ENCODE measurements around the gene MEGF11. TPM values are rescaled to one million over a fixed set of nuclear protein-coding genes. Genes with fewer than 3 reads are reported as not detected.
"Not testable (repeated sequence)": the region's sequence is repeated elsewhere in the genome, so short reads cannot be mapped to it uniquely, and the experiment has no call there.

MEGF11 gene
- total RNA-seq, 6 experiments from 2014 or later: not detected

GRCh38 chr15:66269326-66270090 is 16.0 kb upstream of the MEGF11 start:
- DNase-seq (no peak), ATAC-seq (no peak)
- WGBS (ENCODE audit: insufficient coverage, low coverage, low lambda C conversion rate, missing lambda C conversion rate): 56% methylated on average over 13 of the region's 13 CpGs
- Histone ChIP-seq H3K27ac (no peak overlapping the region), H3K4me3 (no peak overlapping the region), H3K36me3 (no peaks in the 10 kb centered on the region), H3K27me3 (no peaks in the 10 kb centered on the region), H3K9me3 (no peaks in the 10 kb centered on the region), H3K4me1 (no peaks in the 10 kb centered on the region)
- TF ChIP-seq CTCF (IDR thresholded peaks at IDR 0.05) (no peak), POLR2A (IDR thresholded peaks at IDR 0.05) (no peak)
- intact Hi-C loops (cut with DNase I): no loop called here

- no peak for ATAC-seq
- Histone ChIP-seq H3K27ac (no peak overlapping the region), H3K4me1 (no peaks in the 10 kb centered on the region), H3K9me3 (no peaks in the 10 kb centered on the region), H3K4me3 (no peak overlapping the region), H3K27me3 (no peaks in the 10 kb centered on the region), H3K36me3 (no peaks in the 10 kb centered on the region)
- DNase-seq: no peak
- 76% methylated on average over 12 of the region's 20 CpGs for WGBS (ENCODE audit: insufficient coverage, low coverage, low lambda C conversion rate, missing lambda C conversion rate)
- intact Hi-C loops (cut with DNase I): no loop called here
- TF ChIP-seq POLR2A (IDR thresholded peaks at IDR 0.05): no peak
- TF ChIP-seq CTCF (IDR thresholded peaks at IDR 0.05): no peak
These were observed 11.4 kb upstream of the MEGF11 start for GRCh38 chr15:66264859-66265513.

- 43% methylated on average over 1 of the region's 1 CpG for WGBS (ENCODE audit: insufficient coverage, low coverage, low lambda C conversion rate, missing lambda C conversion rate)
These were observed 9.3 kb upstream of the MEGF11 start for GRCh38 chr15:66262837-66263236.

GRCh38 chr15:66261056-66261455 is 7.5 kb upstream of the MEGF11 start:
- Histone ChIP-seq H3K36me3 (no peaks in the 10 kb centered on the region), H3K27ac (no peak overlapping the region), H3K4me1 (no peaks in the 10 kb centered on the region), H3K9me3 (no peaks in the 10 kb centered on the region), H3K4me3 (no peak overlapping the region), H3K27me3 (no peaks in the 10 kb centered on the region)
- no peak for DNase-seq
- WGBS (ENCODE audit: insufficient coverage, low coverage, low lambda C conversion rate, missing lambda C conversion rate): 55% methylated on average over 3 of the region's 3 CpGs
- intact Hi-C loops (cut with DNase I): no loop called here
- TF ChIP-seq CTCF (IDR thresholded peaks at IDR 0.05) (no peak), POLR2A (IDR thresholded peaks at IDR 0.05) (no peak)
- ATAC-seq: peak in 3 of 4 donors; percentile 23 to 94 (median 29)

More at GRCh38 chr15:66262837-66263236, 9.3 kb upstream of the MEGF11 start:
- DNase-seq; H3K4me1 ChIP-seq; H3K9me3 ChIP-seq; H3K4me3 ChIP-seq; H3K27ac ChIP-seq; H3K36me3 ChIP-seq; ATAC-seq; H3K27me3 ChIP-seq; intact Hi-C loops (cut with DNase I): not testable (repeated sequence)

GRCh38 chr15:66256692-66257091 is 3.1 kb upstream of the MEGF11 start:
- H3K27ac ChIP-seq: no peak overlapping the region
- intact Hi-C loops (cut with DNase I): no loop called here
- TF ChIP-seq CTCF (IDR thresholded peaks at IDR 0.05) (no peak), POLR2A (IDR thresholded peaks at IDR 0.05) (no peak)
- no peaks in the 10 kb centered on the region for H3K9me3 ChIP-seq
- DNase-seq: no peak
- H3K4me1 ChIP-seq: peaks cover 0 to 21% (median 4%) of the 10 kb centered on the region in 4 donors
- no peaks in the 10 kb centered on the region for H3K36me3 ChIP-seq
- no peak overlapping the region for H3K4me3 ChIP-seq
- 39% methylated on average over 3 of the region's 3 CpGs for WGBS (ENCODE audit: insufficient coverage, low coverage, low lambda C conversion rate, missing lambda C conversion rate)
- H3K27me3 ChIP-seq: peaks cover 12 to 29% of the 10 kb centered on the region in 2 donors
- no peak for ATAC-seq

All from right lobe of liver (tissue), 6 donors.